Liver (tissue), 3 donors: ENCODE measurements around the gene GLI3.

ENCODE experiments used
- CTCF ChIP-seq: fragments of 150-350 bp; IDR thresholded peaks from 2 replicates; pipeline ENCODE4 v1.5.1; 2017; ENCODE audit warnings: improper control_type of control experiment, low read depth, low read length; ENCODE audit not compliant: missing input control
- EGR1 ChIP-seq, 2 donors: IDR thresholded peaks; 2 replicates each; pipeline ENCODE4 v1.6.1; 2016 to 2018; ENCODE audit warnings: antibody characterized with exemption in 2 of 2, low read depth in 2 of 2
- RXRA ChIP-seq, 2 donors: IDR thresholded peaks; 2 replicates each; pipeline ENCODE4 v1.6.1; 2017 to 2018; ENCODE audit warnings: antibody characterized with exemption in 2 of 2, mild to moderate bottlenecking in 1 of 2
- TAF1 ChIP-seq: conservative IDR thresholded peaks from 2 replicates; pipeline ENCODE4 v1.6.1; 2016; ENCODE audit warnings: antibody characterized with exemption, mild to moderate bottlenecking
- donor health status: healthy.
- donor health status: healthy.

DNA sequence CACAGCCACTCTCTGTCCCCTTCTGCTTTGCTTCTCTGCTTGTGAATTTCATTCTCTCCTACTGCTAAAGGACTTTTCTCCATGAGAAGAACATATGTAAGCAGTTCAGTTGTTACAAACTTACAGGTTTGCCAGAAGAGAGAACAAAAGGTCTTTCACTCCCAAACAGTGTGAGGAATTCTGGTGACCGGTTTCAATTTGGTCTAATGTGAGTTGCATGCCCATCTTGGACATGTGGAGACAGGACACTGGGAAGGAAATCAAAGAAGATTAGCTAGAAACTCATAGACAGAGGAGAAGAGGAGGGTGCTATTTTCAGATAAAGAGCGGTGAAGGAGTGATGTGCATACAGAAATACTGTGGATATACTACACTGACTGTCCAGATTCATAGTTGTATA lies 324.6 kb downstream of the GLI3 start:
- no peak for TF ChIP-seq CTCF
- TF ChIP-seq TAF1: no peak
- no peak for TF ChIP-seq EGR1 (IDR thresholded peaks at IDR 0.05; ENCODE audit: low read depth in 2 of 2)
- TF ChIP-seq RXRA (IDR thresholded peaks at IDR 0.05): no peak
